B cell (primary cell): ENCODE results near the gene TMC5.

Source experiments
- CTCF ChIP-seq: fragments of 200-600 bp; IDR thresholded peaks from one replicate; pipeline ENCODE4 v1.8.0; 2022; ENCODE audit warnings: antibody characterized with exemption, mild to moderate bottlenecking
- EZH2 ChIP-seq: IDR thresholded peaks from 2 replicates; pipeline ENCODE4 v1.6.1; 2012; ENCODE audit warnings: borderline replicate concordance, low read depth, mild to moderate bottlenecking, moderate library complexity, low read length; ENCODE audit not compliant: insufficient read depth, poor library complexity, severe bottlenecking

- TF ChIP-seq CTCF: no peak
- no peak for TF ChIP-seq EZH2
Observed at GRCh38 chr16:19460397-19460796, 42.7 kb downstream of the TMC5 start.
